GM12873 (cell line): ENCODE data around the gene TANC1.

ENCODE experiments used
- CTCF ChIP-seq: IDR thresholded peaks from 2 replicates; pipeline ENCODE4 v1.5.1; 2012; ENCODE audit warnings: low read depth, mild to moderate bottlenecking, moderate library complexity, low read length, control low read depth; ENCODE audit not compliant: insufficient read depth; ENCODE audit errors: missing control alignments

Gene TANC1

GRCh38 chr2:159209341-159210306, 241.2 kb downstream of the TANC1 start:
- no peak for TF ChIP-seq CTCF

DNA sequence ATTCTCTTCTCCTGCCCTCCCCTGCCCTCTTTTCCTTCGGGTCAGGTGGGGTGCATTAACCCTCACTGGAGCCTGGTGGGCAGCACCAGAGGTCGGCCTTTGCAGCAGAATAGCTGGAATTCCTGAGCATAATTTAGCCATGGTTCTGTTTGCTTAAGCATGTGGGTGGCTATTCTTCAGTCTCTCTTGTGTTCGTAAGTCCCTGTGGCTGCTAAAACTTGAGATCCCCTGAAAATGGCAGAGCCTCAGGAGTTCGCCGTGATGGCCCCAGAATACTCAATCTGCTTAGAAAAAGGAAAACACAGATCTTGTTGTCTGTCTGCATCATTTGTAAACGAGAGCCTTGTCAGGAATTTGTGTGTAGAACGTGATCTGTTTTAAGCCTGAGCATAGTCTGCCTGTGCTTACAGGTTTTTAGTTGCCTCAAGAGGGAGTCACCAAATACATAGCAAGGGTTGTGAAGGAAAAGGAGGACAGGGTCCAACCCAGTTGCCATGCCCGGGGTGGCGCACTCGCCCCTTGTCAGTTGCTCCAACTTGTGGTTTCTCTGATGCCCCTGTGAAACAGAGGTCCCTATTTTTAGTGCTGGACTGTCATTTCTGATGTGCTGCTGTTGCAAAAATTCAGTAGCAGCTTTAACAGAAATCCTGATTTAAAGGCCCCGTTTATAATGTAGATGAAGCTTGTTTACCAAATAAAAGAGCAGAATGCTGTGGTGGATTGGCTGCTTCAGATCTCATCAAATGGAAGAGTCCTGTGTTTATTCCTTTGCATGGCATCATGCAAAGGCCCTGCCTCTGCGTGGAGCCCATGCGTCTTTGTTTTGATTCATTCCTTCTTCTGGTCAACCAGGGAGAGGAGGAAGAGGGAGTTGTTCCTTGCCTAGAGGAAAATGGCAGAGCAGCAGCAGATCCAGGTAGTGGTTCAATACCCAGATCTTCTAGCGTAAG, 243.3 kb downstream of the TANC1 start:
- no peak for TF ChIP-seq CTCF

DNA sequence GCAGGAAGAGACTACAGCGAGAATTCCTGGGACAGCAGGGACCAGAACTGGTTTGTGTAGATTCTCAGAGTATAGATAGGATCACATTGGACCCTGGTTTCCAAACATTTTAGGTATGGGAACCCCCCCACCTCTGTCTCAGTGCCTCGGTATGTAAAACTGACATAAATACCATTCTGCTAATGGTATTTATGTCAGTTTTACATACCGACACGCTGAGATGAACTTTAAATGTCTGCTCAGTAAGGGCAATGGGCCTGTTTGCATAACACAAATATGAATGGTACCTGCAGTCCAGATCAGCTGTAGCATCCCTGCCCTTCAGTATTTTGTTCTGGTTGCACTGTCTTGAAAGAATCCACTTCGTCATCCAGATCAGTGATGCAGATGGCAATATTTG, 244.9 kb downstream of the TANC1 start:
- TF ChIP-seq CTCF: no peak

DNA sequence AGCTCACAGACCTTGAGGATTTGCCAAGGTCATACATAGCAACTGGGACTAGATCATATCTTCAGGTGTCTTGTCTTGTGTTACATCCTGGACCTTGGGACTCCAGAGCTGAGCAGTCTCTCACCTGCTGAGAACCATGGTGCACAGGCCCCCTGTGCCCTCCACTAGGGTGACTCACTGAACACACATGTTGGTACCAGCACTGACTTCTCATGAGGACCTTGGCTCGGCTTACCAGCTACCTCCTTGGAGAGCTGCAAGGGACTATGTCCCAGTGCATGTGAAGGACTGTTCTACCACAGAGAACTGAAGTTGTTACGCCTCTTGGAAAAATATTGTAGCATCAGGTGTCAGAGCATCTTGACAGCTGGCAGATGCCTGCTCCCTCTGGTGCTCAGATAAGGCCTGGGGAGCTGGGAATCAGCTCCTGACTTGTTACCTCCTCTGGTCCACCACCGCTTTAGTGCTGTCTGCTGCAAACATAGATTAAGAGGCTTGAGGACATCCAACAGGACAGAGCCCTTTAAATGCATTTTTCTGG, 246.0 kb downstream of the TANC1 start:
- TF ChIP-seq CTCF: no peak

DNA sequence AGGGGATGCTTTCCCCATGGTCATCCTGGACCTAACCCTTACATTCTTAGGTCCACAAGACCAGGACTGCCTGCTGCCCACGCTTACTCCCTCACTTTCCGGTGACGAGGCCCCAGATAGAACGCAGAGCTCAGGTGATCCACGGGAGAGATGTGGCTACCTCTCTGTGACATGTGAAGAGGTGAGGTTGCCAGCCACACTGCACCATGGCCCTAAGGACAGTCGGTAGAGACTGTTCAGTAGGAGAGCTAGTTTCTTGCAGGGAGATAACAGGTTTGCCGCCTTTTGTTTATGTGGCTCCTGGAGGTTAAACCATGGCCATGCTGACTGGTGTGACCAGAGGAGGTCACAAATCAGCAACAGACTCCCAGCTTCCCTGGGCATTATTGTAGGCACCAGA, 246.7 kb downstream of the TANC1 start:
- TF ChIP-seq CTCF: no peak

GRCh38 chr2:159217676-159218075, 249.2 kb downstream of the TANC1 start:
- no peak for TF ChIP-seq CTCF

DNA sequence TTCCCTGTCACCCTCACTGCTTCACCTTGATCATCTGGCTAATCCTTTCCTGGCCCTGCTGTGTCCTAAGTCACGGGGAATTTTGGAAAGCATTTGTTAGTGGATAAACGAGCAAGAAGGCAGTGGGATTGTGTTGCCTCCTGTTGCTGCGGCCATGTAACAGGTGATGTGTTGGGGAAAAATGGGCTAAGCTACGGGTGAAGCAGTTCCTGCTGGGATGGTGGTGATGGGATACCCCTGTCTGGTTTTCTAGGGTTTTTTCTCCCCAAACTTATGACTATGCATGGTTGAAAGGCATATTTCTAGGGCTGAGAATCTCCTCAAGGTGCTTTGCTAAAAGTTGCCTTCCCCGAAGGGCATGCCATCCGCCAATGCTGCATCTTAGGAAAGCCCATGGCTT, 249.9 kb downstream of the TANC1 start:
- no peak for TF ChIP-seq CTCF
